Endothelial cell of umbilical vein (primary cell): ENCODE results near the gene LINC00237.

ENCODE experiments used
- CTCF ChIP-seq, 2 donors: IDR thresholded peaks; 1 replicate in 1 of 2; 2 replicates in 1 of 2; pipeline ENCODE4 v1.5.1; 2011; ENCODE audit warnings: low read length in 2 of 2, mild to moderate bottlenecking in 2 of 2, moderate library complexity in 2 of 2, control low read depth in 1 of 2, inconsistent platforms in 1 of 2, low read depth in 1 of 2; ENCODE audit not compliant: insufficient read depth in 1 of 2; ENCODE audit errors: extremely low read depth in 1 of 2
- EZH2 ChIP-seq: IDR thresholded peaks from 2 replicates; pipeline ENCODE4 v1.6.1; 2012; ENCODE audit warnings: borderline replicate concordance, low read depth, mild to moderate bottlenecking, moderate library complexity, low read length, inconsistent platforms; ENCODE audit not compliant: severe bottlenecking
- MAX ChIP-seq: IDR thresholded peaks from 2 replicates; pipeline ENCODE4 v1.6.1; 2011; ENCODE audit not compliant: insufficient read depth, insufficient read length
- POLR2A ChIP-seq: IDR thresholded peaks from 2 replicates; pipeline ENCODE4 v1.6.1; 2012; ENCODE audit warnings: low read depth, mild to moderate bottlenecking, control low read depth, low read length
- POLR2AphosphoS5 ChIP-seq: IDR thresholded peaks from 2 replicates; pipeline ENCODE4 v1.6.1; 2012; ENCODE audit warnings: low read depth, mild to moderate bottlenecking, control low read depth, low read length, moderate library complexity; ENCODE audit not compliant: insufficient read depth

GRCh38 chr20:21089391-21089790, 16.8 kb downstream of the LINC00237 start:
- no peak for TF ChIP-seq CTCF (IDR thresholded peaks at IDR 0.05; ENCODE audit: extremely low read depth in 1 of 2, insufficient read depth in 1 of 2, low read depth in 1 of 2, low read length in 2 of 2)
- no peak for TF ChIP-seq POLR2A
- no peak for TF ChIP-seq EZH2
- TF ChIP-seq POLR2AphosphoS5 = no peak
- no peak for TF ChIP-seq MAX
